HG03103 (cell line): ENCODE measurements around the gene CHID1.

Experiments
- ATAC-seq: cut with Tn5 transposase; IDR thresholded peaks from one replicate; pipeline ENCODE4 v1.9.1; 2021; ENCODE audit warnings: low read depth; ENCODE audit not compliant: unreplicated experiment

CHID1 gene

DNA sequence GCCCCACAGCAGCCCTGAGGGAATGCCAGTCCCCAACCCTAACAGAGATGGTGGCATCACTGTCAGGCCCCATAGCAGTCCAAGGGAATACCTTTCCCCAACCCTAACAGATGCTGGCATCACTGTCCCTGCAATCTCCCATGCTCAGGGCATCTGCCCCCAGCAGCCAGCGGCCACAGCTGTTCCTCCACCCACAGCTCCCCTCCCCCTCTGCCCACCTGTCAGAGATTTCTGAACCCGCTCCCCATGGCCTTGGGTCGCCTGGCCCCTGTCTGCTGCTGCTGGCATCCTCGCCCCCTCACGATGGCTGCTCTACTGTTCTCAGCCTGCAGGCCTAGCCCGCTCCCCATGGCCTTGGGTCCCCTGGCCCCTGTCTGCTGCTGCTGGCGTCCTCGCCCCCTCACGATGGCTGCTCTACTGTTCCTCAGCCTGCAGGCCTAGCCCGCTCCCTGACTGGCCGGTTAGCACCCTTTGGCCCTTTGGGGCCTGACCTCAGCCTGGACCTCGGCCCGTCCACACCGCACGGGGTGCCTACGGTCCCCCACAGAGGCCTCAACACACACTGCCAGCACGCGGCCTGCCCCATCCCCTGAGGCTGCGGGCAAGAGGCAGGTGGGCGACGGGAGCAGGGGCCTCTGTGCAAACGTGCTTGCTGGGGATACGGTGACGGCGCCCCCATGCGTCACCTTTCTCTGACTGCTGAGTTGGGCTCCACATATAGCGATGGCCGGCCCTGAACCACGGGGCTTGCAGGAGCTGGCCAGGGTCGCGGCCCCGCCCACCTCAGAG, 20.7 kb downstream of the CHID1 start:
- ATAC-seq = no peak

DNA sequence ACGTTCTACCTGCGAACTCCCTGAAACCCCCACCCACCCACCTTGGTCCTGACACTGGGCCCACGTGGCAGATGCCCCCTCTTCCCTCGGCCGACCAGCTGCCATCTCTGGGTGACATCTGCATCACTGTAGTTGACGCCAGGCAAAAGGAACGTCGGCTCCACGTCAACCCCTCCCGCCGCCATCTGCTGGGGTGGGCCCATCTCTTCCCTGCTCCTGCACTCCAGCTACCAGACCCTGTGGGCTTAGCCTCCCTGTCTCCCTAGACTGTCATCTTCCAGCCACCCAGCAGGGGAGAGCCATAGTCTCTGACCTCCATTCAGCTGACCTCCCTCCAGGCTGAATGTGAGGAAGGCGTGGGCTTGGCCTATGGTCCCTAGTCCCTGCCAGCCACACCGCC, 21.4 kb downstream of the CHID1 start:
- no peak for ATAC-seq

DNA sequence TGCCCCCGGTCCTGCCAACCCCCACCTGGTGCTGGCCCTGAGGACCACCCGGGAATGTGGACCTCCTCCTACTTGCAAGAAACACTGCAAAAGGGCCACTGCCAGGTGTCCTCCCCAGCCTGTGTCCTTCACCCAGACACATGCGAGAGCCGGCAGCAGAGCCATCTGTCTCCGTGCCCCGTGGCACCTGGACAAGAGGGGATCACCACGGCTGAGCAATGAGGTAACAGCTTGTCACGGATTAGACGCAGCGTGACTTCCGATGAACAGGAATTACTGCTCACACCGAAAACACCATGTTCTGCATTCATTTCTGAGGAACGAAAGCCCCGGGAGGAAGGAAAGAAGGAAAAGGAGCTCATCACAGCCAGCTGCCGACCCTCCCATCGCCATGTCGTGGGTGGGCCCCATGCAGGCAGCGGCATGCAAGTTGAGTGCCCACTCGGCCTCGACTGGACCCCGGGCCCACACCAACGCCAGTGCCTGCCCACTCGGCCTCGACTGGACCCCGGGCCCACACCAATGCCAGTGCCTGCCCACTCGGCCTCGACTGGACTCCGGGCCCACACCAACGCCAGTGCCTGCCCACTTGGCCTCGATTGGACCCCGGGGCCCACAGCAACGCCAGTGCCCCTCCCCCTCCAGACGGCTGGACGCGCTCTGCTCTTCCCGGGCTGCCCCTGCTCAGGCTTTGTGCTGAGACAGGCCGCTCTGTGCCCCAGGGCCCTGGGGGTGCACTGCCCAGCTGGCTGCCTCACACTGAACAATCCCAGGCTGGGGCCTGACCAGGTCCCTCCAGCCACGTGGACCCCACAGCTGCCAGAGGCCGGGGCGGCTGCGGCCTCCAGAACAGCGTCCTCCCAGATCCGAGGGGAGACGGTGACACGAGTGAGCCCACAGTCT, 22.0 kb downstream of the CHID1 start:
- no peak for ATAC-seq

DNA sequence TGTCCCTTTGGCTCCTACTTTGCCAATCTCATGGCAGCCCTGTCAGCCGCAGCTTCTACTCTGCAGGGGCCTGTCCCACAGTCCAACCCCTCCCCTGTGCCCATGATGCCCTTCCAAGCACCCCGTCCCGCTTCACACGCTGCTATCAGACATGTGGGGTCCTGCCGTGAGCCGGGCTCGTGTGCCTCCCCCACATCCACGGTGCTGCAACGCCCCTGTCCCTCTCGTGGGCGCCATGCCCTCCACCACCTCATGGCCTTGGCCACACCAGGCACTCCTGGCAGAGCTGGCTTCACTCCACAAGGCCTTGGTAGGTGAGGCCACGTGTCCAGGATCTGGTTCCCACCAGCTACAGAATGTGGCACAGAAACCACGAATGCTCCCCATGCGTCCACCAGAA, 23.0 kb downstream of the CHID1 start:
- ATAC-seq = no peak

DNA sequence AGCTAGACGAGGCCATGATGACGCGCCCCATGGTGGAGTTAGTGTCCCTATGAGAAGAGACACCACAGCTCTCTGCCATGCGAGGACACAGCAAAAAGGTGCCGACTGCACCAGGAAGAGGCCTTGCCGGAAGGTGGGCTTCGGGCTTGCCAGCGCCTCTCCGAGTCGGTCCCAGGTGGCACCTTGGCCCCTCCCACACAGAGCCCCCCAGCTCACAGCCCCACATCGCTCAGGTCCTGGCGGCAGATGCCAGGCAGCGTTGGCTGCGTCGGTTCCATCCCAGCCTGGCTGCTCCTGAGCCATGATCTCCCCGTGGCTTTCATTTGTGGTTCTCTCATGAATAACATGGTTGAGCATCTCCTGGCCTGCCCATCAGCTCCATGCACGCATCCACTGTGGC, 24.0 kb downstream of the CHID1 start:
- ATAC-seq = no peak

DNA sequence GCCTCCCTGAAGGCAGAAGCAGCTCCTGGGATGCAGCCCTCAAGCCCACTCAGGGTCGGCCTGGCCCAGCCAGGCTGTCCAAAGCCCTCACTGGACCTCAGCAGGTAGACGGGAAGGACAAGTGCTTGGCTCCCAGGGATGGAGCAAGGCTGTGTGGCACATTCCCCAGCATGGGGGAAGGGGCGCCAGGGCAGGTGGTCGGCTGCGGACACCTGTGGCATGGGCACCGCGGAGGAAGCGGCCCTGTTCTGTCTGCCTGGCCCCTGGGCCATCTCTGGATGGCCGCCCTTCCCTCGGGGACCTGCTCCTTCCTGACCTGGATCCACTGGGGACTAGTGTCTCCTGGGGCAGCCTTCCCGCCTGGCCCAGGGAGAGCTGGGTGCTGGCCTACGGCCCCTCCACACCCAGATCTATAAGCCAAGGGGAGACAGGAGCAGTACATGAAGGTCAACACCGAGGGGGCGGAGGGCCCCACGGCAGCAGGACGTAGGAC, 26.0 kb downstream of the CHID1 start:
- no peak for ATAC-seq

DNA sequence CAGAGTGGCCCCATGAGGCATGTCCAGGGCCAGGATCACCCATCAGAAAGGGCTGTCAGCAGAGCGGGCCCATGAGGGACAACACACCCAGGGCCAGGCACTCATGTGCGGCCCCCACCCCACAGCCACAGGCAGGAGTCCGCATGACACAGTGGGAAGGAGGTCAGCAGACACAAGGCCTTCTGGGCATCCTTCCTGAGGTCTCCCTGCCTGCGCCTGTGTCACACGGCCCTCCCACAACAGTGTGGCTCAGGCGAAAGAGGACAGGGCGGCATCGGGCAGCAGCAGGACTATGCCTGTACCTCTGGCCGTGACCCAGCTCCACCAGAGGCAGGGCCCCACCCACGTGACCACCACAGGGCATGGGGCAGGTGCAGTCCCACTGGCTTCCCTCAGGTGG, 27.1 kb downstream of the CHID1 start:
- ATAC-seq = no peak

DNA sequence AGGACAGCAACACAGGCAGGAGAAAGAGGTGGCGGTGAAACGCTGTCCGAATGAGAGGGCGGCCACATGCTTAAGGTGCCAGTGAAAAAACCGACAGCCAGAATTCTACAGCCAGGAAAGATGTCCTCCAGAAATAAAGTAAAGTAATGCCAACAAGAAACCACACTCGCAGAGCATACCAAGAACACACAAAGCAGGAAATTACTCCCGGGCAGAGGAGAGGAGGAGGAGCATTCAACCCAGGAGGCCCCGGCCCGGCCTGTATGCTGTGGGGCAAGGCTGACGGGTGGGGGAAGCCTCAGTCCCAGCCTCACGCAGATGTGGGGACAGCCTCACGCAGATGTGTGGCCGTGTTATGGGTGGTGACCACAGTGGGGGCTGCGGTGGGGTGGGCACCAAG, 28.0 kb downstream of the CHID1 start:
- no peak for ATAC-seq

DNA sequence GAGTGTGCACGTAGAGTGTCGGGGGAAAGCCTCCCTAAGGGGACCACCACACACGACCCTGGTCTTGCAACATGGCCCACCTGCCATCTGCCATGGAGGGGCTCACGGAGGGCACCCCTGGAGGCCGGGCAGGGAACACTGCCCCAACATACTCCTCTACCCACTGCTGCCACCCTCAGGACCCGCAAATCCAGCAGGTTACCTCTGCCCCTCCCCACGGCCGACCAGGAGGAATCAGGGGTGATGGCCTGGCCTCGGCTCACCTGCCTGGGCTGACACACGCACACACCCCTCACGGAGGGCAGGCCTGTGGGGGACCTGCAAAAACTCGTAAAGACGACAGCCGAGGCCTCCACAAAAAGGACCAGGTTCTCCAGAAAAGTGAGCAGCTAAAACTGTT, 30.2 kb downstream of the CHID1 start:
- no peak for ATAC-seq

DNA sequence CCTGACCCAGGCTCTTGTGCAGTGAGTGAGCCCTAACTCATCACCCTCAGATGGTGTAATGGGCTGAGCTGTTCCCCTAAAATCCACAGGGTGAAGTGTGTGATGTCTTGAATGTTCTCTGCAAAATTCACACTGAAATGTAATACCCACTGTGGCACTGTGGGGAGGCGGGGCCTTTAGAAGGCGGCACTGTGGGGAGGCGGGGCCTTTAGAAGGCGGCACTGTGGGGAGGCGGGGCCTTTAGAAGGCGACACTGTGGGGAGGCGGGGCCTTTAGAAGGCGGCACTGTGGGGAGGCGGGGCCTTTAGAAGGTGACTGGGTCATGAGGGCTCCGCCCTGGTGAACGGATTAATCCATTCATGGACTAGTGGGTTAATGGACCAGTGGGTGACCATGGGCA, 33.0 kb downstream of the CHID1 start:
- no peak for ATAC-seq

DNA sequence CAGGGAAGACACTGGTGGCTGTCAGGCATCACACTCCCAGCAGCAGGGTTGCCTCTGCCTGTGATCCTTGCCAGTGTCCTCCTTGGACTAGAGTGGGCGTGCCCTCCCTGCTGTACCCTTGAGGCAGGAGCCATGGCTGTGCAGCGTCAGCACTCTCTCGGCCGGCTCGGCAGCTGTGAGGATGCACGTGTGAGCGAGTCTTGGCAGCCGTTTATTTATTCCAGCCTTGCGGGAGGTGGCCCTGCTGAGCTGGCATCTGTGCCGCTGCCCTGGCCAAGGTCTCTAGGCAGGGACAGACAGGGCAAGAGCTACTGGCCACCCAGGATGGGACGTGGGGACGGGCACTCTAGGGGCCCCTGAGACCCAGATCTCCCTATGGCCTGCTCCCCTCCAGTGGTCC, 34.1 kb downstream of the CHID1 start:
- no peak for ATAC-seq

DNA sequence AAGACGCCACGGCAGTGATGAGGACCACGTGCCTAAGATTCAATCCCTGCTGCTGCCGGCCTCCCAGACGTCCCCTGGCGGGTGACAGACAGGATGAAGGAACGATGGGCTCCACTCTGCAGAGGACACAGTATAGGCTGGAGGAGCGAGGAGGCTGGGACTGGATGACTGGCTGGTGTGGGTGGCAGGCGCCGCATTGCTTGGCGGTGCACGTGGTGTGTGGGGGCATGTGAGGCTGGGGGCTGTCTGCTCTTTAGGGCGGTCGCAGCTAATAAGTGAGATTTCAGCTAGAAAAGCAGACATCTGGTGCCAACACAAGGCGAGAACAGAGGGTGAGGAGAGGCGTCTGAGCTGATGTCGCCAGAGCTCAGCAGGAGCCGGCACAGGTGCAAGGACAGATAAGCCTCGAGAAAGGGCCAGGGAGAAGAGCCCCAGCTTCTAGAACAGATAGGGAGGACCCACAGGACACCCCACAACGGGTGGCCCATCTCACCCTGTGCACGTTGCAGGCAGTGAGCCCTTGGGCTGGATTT, 34.8 kb downstream of the CHID1 start:
- ATAC-seq = no peak

DNA sequence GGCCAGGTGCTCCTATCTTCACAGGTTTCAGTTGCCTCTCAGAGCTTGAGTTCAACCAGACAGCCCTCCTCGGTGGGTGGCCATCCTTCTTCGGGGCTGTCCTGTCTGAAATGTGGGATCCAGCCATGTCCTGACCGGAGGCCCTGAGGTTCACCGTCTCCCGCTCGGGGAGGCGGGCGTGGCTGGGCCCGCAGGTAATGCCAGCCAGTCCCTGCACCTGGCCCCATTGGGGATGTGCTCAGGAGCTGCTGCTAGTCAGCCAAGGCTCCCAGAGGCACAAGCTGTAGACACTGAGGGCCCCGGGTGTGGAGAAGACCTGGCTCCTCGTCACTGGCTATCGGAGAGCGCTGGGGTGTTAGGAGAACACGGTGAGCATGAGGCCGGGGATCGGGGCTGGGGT, 35.4 kb downstream of the CHID1 start:
- no peak for ATAC-seq

DNA sequence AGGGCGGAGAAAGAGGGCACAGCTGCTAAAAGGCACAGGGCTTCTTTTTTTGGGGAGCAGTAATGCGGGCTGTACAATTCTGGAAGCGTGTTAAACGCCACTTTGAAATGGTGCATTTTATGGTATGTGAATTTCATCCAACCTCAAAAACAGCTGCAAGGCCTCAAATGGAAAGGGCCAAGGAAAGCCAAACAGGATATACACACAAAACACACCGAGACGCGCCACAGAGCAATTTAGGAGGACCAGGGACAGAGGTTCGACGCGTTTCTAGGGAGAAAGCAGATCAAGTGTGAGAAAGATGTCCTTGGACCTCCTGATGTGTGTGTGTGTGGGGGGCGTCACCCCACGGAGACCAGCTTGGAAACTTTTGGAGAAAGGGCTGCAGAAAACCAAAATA, 36.9 kb downstream of the CHID1 start:
- ATAC-seq = no peak

DNA sequence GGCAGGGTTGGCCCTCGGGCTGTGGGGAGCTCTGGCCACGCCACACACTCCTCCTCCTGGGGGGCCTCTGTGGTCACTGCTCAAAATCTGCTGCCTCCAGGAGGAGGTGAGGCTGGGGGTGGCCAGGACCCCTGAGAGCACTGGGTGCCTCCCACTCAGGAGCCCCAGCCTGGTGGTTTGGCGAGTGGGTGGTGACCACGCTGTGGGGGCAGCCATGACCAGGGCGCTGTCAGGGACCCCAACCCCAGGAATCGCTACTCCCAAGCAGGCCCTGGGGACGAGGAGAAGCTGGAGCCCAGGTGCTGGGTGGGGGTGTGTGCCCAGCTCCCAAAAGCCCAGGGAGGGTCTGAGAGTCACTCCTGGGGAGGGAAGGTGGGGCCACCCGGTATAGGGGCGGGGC, 37.8 kb downstream of the CHID1 start:
- ATAC-seq = no peak

DNA sequence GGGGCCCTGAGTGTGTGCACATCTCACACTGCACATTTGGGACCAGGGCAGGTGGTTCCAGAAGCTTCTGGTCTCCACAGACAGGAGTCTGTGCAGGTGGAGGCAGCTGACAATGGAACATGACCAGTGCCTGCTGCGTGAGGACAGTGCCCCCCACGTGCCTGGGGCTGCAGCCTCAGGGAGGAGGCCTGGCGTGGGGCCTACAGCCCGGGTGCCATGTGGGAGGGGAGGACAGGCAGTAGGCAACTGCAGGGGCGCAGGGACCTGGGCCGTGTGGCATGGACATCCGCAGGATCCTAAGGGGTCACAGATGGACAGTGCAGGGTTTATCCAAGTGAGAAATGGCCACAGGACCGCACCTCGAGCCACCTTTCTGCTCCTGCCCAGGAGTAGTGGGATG, 39.1 kb downstream of the CHID1 start:
- ATAC-seq = no peak

DNA sequence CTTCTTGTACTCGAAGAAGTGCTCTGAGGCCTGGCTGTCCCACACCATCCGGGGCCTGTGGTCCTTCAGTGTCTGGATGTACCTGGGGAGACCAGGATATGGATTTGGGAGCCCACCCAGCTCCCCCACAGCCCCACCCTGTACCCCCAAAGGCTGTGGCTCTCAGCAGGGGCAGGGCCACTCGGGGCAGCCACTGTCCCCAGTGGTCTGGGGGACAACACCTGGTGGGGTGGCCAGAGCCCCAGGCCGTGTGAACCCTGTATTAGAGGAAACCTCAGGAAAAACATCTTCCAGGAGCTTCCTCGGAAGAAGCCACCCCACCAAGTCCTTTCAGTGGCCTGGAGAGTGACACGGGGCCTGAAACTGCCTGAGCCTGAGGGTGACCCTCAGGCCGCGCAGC, 40.2 kb downstream of the CHID1 start:
- ATAC-seq = no peak

DNA sequence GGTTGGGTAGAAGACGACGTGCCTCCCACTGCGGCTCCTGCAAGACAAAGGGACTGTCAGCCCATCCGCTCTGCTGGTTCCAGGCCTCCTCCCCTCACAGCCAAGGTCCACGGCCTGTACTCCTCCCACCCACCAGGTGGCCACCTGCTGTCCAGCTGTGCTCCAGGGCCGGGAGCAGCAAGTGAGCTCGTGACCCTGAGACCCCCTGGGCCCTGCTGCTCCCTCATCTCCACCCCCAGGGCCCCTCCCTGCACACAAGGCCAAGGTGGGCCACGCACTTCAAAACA, 40.5 kb downstream of the CHID1 start:
- no peak for ATAC-seq

DNA sequence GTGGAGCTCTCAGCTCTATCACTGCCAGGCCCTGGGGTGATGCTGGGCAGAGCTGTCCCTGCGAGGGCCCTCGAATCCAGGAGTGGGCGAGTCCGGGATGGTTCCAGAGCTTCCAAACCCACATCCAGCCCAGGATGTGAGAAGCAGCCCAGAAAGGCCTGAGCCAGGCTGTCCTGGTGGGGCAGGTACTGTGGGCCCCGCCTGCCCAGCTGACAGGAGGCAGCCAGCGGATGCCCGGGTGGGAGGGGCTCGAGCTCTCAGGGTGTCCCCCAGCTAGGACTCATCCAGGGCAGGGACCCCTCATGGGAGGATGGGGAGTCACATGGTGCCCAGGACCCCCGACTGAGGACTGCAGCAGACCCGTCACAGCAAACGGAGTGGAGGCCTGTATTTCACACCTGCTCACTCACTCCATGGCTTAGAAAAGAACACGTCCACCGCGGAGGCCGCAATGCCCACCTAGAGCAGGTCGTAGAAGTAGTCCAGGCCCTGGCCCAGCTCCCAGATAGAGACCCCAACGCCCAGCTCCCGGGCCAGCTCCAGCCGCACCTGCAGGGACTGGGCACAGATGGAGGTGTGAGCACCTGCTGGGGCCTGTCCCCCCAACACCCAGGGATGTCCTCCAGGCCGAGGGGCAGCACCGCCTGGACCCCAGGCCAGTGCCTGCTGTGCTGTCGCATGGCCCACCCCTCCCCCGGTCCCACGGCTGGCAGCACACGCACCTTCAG, 41.0 kb downstream of the CHID1 start:
- no peak for ATAC-seq

DNA sequence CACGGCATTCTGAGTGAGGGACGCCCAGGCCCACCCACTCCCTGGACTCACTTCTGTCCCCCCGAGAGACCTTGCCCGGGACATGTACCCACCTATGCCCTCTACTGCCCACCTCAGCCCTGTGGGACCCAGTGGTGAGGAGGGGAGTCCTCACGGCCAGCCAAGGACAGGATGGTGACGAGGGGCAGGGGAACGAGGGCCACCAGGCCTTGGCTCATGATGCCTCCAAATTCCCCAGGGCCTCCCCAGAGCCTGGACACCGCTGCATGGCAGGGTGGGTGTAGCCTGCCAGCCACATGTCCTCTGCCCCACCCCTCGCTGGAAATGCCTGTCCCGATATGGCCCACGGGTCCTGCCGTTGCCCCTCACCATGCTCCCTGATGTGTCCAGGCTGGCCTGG, 41.8 kb downstream of the CHID1 start:
- ATAC-seq = no peak

DNA sequence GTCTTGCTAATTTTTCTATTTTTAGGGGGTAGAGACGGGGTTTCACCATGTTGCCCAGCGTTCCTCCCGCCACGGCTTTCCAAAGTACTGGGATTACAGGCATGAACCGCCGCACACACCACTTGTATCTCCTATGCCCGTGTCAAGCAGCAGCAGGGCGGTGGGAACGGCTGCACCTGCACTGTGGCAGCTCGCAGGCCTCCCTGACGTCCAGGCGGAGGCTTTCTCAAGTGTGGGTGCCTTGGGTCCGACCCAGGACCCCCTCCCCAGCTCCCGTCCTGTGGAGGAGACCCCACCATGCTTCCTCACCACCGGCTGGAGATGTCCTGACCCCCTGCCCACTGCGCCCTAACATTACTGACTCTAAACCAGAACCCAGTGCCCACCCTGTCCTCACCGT, 42.2 kb downstream of the CHID1 start:
- ATAC-seq = no peak
